GM18907 (cell line): ENCODE results near the gene SERGEF.

ENCODE experiments used
- ATAC-seq: cut with Tn5 transposase; IDR thresholded peaks from one replicate; pipeline ENCODE4 v1.9.1; 2021; ENCODE audit warnings: mild to moderate bottlenecking, moderate library complexity; ENCODE audit not compliant: unreplicated experiment

The SERGEF gene

GRCh38 chr11:17821648-17822400 lies 191.0 kb downstream of the SERGEF start:
- no peak for ATAC-seq

GRCh38 chr11:17816232-17816931 lies 196.5 kb downstream of the SERGEF start:
- no peak for ATAC-seq

DNA sequence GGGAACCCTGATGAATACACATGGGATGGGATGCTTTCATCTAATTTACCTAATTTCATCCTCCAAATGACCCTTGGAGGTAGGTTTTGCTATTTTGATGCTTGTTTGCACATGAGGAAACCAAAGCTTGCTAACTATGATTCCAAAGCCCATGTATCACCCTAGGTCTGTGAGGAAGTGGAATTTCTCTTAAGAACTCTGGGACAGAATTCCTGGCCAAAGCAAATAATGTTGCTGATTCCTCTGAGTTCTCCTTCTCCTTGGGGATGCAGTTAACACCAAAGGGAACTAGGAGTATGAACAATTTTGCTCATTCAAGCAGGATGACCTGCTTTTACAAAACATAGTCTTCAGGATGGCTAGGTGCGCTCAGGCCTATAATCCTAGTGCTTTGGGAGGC lies 198.3 kb downstream of the SERGEF start:
- ATAC-seq, result no peak

GRCh38 chr11:17813391-17814059 lies 199.3 kb downstream of the SERGEF start:
- no peak for ATAC-seq

GRCh38 chr11:17812865-17813187 lies 200.0 kb downstream of the SERGEF start:
- ATAC-seq, result no peak

GRCh38 chr11:17812091-17812864 lies 200.6 kb downstream of the SERGEF start:
- ATAC-seq, result no peak

DNA sequence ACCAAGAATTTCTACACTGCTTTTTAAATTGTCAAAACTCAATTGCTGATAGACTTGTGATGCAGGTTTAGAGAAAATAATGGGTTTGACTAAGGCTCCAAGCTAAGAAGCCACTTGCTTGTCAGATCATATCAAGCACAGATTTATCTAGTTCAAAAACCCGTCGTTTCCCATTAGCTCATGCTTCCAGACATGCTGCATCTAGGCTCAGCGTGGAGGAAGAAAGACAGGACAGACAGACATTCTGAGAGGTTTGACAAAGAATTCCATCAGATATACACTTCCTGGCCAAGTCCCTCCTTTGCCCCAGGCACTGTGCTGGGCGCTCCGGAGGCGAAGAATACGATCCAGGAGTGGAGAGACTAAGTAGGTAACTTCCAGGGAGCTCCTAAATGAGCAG lies 201.5 kb downstream of the SERGEF start:
- no peak for ATAC-seq

- ATAC-seq, result no peak
Observed at GRCh38 chr11:17810746-17811145, 202.1 kb downstream of the SERGEF start.

DNA sequence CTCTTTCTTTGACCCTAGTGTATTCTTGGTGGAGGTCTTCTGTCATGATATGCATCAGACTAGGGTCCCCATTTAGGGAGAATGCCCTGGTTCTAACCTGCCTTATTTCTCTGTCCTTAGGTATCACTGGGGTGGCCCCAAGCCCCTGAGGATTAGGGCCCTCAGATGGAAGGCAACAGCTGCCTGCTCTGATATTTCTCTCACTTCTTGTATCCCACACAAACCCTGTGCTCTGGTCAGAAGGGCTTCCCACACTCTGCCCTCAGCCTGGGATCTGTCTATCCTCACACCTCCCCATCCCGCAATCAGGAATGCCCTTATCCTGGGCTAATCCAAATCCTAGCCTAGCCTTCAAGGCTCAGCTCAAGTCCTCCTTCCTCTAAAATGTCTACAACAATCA lies 202.8 kb downstream of the SERGEF start:
- ATAC-seq, result no peak

DNA sequence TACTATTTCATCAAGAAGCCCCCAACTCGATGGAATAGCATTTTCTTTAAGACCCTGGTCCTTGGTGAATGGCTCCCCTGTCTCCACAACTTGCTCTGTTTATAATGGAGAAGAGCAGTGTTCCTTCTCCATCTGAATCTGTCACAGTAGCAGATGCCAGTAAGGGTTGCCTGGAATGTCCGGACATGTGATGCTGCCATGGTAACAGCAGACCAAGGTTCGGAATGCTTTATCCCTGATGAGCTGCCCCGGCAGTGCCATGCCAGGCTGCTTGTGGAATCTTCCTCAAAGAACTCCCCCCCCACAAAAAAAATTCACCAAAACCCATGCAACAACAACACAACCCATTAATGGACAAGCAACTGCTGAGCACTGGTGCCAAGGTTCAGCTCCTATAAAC lies 205.8 kb downstream of the SERGEF start:
- no peak for ATAC-seq

DNA sequence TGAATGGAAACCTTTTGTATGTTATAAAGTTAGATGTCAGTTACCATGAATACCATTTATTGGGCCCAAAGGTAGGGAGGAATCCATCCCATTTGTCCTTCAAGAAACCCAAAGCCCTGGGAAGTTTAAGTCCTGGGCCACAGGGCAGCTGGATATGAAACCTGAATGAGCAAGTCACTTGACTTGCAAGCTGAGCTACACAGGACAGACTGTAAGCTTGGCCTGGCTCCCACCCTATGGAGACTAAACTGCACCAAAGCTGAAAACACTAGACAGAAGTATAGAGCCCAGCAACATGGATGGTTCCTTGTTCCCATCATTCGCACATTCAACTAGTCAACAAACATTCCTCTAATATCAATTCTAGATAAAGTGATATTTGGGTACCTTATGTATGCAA lies 207.0 kb downstream of the SERGEF start:
- no peak for ATAC-seq

- no peak for ATAC-seq
Observed at GRCh38 chr11:17805043-17805442, 207.8 kb downstream of the SERGEF start.

DNA sequence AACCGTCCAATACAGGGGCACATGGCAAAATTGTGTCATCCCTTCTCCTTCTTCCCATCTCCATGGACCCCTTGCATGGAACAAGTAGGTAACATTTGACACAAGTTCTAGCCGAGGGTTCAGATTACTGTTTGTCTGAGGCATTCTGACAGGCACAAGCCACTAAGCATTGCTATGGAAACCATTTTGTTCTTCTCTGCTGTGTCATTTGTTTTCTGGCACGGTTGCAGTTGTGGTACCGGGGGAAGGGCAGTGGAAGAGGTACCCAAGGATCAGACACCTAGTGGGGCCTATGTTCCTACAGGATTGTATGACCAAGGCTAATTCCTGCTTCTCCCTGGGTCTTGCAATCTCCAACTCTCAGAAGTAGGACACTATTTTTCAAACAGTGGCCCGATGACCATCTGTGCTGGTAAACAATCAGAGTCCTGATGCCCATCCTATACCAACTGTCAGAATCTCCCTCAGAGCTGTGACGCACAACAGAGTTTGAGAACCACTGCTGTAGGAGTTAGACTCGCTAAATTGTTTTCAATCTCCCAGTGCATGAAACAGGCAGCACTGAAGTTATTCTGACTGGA lies 209.0 kb downstream of the SERGEF start:
- no peak for ATAC-seq

- no peak for ATAC-seq
Observed at GRCh38 chr11:17802491-17802890, 210.4 kb downstream of the SERGEF start.

DNA sequence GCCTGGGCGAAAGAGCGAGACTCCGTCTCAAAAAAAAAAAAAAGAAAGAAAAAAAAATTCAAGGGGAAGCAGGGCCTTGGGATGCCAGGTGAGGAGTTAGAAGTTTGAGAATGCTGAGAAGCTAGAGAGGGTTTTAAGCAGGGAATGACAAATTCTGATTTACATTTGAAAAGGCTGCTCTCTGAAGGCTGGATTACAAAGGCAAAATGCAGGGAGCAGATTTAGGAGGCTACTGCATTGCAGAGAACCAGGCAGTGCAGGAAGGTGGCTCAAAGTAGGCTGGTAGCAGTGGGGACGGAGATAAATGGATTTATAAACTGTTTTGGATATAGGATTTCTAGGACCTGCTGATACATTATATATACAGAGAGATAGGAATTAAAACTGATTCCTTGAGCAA lies 211.7 kb downstream of the SERGEF start:
- no peak for ATAC-seq

GRCh38 chr11:17799147-17799546 lies 213.7 kb downstream of the SERGEF start:
- ATAC-seq, result no peak

DNA sequence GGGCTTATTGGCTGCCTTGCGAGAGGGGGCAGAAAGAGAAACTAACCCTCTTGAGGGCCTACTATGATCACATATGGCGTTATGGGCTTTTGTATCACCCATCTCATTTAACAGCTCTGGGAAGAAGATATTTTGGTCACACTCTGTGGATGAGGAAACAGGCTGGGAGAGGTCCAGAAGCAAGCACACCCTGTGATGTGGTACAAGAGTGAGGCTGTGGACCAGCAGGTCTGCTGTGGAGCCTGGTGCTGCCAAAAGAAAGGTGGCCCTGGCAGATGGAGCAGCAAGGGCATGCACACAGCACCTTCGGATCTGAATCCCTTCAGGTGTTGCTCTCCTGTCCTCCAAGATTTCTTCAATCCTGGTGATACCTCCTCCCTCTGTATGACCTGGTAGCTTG lies 214.1 kb downstream of the SERGEF start:
- ATAC-seq, result no peak

- no peak for ATAC-seq
Observed at GRCh38 chr11:17798253-17798652, 214.6 kb downstream of the SERGEF start.

DNA sequence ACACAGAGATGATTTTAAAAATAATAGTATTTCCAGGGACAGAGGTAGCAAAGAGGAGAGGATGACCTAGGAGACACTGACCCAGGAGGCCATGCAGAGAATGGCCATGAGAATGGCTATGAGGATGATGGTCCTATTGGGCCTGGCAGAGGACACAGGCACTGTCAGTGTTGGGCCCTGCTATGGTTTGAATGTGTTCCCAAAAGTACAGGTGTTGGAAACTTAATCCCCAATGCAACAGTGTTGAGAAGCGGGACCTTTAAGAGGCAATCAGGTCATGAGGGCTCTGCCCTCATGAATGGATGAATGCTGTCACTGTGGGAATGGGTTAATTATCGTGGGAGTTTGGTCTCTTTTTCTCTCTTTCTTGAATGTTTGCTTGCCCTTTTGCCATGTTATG lies 216.7 kb downstream of the SERGEF start:
- ATAC-seq, result no peak

GRCh38 chr11:17794981-17795380 lies 217.9 kb downstream of the SERGEF start:
- ATAC-seq, result no peak

- ATAC-seq, result no peak
Observed at GRCh38 chr11:17793642-17794170, 219.1 kb downstream of the SERGEF start.
